SK-N-DZ (cell line): Measurements from ENCODE around the gene PUS10.
A peak's percentile ranks its signal among the peaks of the same experiment; 100 is the strongest.
"Not testable (repeated sequence)": the region's sequence is repeated elsewhere in the genome, so short reads cannot be mapped to it uniquely, and the experiment has no call there.

Experiments
- DNase-seq: peaks from one replicate; pipeline ENCODE4 v3.0.0-alpha.2; 2015; ENCODE audit warnings: low spot score

The PUS10 gene

DNA sequence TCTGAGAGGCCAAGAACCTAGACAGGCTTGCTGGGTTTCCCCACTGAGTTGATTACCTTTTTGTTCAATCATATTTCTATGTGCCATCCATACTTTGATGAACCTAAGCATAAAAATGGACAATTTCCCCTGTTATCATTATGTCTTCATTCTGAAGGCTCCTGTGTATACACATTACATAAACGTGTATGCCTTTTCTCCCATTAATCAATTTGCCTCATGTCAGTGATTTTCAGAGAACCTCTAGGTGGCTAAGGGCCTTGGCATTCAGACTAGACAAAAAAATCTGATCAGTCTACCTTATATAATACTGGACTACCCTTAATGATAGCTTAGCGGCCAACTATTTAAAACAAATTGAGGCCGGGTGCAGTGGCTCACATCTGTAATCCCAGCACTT is 4.7 kb downstream of the PUS10 start:
- no peak for DNase-seq

DNA sequence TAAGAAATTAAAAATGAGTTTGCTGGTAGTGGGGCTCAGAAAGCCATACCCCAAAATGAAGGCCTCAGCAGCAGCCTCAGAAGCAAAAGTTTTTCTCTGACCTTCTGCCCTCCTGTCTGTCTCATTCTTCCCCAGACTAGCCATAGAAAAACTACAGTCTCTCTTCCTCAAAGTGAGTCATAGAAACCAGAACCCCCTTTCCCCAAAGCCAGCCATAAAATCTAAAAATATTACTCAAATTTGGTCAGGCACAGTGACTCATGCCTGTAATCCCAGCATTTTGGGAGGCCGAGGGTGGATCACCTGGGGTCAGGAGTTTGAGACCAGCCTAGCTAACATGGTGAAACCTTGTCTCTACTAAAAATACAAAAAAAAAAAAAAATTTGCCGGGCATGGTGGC is 5.8 kb downstream of the PUS10 start:
- not testable (repeated sequence) for DNase-seq

- DNase-seq, result no peak
These were observed 6.4 kb downstream of the PUS10 start for GRCh38 chr2:61011678-61012077.

DNA sequence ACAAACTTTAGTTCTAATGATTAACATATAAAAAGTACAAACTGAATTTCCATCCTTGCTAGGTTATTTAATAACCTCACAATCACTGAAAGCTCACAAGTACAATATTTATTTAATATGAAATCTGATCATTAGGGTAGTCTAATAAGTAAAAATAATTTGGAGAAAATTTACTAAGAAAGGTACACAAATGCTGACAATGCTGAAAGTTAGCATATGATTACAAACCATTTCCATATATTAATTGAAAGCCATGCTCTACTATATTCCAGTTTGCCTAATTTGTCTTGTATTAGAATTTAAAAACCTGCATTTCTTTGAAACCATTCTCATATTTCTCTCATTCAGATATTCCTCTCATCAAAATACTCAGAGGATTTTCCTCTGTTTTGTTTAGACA is 8.7 kb downstream of the PUS10 start:
- no peak for DNase-seq

DNA sequence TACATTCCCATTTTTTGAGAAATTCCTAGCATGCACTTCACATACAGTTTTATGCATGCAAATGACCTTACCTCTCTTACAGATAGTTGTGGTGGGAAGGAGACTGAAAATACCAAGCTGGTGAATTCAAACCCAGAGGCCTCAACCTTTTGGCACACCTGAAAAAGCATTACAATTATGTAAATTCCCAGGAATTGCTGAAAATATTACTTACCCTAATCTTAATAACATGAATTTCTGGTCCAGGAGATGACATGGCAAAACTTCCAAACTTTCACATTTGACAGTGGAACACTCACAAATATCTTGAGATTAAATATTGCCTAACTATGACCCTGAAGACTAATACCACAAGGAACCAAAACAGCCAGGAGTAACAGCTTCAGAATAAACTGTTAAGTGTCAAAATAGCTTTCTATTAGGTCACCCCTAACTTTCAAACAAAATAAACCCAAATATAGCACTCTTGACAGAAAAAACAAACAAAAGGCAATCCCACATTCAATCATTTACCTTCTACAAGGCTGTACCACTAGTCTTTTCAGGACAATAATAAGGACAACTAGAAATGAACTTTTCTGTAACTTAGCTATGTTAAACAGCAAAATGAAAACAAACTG is 11.5 kb downstream of the PUS10 start:
- DNase-seq, result no peak

DNA sequence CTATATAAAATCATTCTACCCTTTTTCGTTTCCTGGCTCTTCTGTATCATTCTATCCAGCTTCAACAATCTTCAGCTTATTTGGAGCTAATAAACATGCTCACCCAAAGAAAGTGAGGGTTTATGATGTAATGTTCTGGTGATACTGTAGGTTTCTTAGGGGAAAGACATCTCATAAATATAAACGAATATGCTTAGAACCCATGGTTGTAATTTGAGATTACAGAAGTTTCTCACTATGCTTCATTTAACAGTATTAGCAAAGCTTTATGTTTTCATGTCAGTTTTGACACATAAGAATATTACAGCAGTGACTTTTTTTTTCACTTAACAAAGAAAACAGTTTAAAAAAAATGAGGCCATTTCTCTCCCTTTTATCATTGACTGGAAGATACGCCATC is 12.3 kb downstream of the PUS10 start:
- no peak for DNase-seq

DNA sequence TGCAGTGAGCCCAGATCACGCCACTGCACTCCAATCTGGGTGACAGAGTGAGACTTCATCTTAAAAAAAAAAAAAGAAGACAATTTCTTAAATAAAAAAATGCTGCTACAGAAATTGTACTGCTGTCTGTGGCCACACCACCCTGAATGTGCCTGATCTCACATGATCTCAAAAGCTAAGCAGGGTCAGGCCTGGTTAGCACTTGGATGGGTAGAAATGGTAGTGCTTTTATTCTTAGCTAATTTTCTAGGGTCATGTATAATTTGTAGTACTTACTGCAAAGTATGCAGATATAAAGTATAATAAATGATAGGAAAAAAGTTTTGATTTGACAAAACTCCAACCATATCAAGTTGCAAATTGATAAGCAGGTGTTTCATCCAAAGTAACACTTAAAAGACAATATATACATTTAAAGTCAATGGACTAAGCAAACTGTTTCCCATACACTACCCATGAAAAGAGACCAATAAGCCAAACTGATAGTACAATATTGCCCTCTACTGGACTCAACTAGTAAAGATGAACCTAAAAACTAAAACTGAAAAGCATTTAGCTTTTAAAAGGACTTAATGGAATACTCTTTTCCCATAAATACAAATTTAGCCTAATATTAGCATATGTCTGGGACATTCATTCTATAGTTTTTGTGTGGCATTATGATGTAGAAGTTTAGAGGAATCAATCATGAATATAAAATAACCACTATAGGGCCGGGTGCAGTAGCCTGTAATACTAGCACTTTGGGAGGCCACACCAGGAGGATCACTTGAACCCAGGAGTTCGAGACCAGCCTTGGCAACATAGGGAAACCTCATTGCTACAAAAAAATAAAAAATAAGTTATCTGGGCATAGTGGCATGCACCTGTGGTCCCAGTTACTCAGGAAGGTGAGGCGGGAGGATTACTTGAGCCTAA is 19.2 kb downstream of the PUS10 start:
- DNase-seq, result peak; percentile 47

- no peak for DNase-seq
These were observed 23.9 kb downstream of the PUS10 start for GRCh38 chr2:60994131-60994530.

DNA sequence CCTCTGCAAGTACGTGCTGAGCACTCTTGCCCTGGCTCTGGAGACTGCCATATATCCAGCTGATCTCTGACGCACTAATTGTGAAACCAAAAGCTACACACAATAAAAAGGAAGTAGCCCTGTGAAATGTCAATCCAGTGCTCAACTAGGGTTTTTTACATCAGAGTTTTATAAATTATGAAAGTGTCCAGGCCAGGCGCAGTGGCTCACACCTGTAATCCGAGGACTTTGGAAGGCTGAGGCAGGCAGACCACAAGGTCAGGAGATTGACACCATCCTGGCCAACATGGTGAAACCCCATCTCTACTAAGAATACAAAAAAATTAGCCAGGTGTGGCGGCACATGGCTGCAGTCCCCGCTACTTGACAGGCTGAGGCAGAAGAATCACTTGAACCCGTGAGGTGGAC is 25.1 kb downstream of the PUS10 start:
- DNase-seq, result no peak

GRCh38 chr2:60991644-60992043 is 26.4 kb downstream of the PUS10 start:
- DNase-seq, result no peak

- DNase-seq, result no peak
These were observed 28.8 kb downstream of the PUS10 start for GRCh38 chr2:60989259-60989658.

GRCh38 chr2:60987656-60988055 is 30.4 kb downstream of the PUS10 start:
- DNase-seq, result not testable (repeated sequence)

DNA sequence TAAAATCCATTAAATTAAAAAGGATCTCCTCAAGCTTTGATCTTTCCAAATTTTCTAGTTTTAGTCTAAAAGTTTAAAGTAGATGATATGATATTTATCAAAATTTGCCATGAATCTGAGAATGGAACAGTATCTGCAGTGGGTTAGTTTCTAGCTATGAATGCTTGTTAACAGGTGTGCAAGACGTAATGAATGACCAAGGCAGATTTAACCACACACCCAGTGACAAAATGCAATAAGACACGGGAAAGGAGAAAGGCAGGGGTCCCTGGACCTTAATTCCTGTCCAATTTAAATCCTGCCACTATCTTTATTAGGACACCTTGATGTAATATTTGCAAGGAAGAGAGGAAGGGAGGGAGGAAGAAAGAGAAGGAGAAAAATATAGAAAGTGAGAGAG is 31.0 kb downstream of the PUS10 start:
- no peak for DNase-seq

DNA sequence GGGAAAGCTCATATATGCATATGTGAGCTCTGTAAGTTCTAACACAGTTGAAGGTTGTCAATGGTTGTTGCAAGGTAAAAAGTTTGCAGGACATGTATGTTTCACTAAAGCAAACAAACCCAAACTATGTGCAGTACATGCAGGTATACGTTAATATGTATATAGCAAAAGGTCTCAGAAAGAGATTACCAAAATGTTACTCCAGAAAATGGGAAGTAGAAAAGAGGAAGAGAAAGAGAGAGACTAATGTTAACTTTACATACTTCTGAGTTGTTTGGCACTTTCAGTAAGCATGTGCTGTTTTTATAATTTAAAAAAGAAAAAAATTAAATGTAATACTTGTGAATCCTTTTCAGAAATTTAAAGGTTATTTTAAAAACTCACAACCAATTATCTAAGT is 33.3 kb downstream of the PUS10 start:
- no peak for DNase-seq

DNA sequence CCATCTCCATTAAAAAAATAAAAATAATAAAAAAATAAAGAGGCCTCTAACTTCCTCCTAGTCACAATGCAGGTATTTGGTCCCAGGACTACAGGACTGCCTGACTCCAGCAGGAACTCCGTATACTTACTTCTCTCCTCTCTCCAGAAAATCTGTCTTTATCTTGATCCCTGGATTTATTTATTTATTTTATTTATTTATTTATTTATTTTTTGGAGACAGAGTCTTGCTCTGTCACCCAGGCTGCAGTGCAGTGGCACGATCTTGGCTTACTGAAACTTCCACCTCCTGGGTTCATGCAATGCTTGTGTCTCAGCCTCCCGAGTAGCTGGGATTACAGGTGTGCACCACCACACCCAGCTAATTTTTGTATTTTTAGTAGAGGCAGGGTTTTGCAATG is 36.0 kb downstream of the PUS10 start:
- not testable (repeated sequence) for DNase-seq

DNA sequence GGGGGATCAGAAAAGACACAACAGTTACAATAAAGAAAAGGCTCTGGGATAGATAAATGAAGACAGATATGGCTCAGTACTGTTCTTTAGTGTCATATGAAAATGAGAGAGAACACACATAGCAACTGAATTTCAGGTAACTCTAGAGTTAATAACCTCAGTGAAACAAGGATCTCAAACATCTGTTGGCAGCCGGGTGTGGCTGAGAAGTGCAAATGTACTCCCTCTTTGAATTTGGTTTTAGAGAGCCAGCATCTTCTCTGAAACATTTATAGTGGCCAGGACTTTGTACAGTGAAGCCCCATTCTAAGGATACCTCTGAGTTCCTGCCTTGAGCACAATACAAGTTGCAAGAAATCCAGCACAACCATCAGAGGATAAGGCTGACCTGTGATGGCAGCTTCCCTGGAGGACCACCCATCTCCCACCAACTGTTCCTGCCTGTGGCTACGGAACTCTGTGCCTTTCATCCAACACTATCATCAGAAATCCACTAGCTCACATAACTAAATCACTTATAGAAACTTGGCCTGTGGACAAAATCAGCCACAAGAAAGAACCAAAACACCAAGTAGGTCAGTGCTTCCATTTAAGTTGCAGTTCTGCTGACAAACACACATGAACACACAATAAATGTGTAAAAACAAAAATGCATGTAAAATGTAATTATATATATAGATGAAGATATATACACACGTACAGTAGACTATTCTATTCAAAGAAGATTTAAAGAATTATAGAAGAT is 37.8 kb downstream of the PUS10 start:
- DNase-seq, result no peak

- no peak for DNase-seq
These were observed 38.8 kb downstream of the PUS10 start for GRCh38 chr2:60979231-60979630.

GRCh38 chr2:60977562-60977895 is 40.5 kb downstream of the PUS10 start:
- no peak for DNase-seq

DNA sequence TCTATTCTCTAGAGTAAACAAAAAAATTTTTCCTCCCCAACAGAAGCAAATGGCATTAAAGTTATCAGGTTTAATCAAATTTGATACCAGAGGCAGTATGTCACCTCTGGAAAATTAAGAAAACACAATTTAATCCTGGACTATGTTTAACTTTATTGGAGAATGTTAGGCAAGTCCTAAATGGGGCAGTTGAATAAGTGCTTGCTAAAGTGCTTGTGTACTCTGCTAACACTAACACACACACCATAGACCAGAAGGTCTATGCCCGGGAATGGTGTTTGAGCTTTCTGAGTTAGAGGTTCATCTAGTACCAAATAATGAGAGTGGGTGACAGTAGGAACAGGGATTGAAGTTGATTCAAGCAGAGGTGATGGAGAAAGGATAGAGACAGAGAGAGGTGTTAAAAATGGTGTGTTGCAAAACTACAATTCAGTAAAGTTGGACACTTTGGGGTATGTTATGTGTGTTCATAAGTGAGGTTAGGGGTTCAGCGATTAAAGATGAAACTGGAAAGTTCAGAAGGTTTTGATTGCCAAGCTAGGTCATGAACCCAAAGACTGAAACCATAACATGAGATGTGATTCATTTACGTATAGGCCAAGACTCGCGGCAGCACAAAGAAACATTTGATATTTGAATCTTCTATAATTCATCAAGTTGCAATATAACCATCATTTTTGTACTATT is 41.0 kb downstream of the PUS10 start:
- DNase-seq, result no peak

DNA sequence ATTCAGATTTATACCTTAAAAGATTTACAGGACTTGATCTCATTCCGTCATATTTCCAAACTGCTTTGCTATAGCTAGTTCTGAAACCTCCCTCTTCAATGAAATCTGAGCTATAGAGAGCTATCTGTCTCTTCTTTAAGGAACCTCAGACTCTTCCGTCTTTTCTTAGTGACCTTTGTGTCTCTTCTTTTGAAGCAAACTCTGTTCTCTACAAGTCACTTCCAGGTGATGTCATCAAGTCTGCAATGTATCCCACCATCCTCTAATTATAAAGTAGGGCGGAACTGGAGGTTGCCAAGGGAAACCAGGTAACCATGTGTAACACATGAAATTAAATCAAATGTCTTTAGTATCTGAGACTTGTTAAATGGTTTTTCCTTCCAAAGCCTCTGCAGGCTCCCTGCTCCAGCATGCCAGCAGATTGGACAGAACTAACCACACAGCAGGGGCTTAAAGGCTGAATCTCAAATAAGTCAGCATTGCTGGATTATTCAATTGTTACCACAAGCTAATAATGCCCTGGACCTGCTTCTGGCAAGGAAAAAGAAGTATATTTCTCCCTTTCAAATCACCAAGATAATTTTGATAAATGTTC is 41.7 kb downstream of the PUS10 start:
- no peak for DNase-seq

DNA sequence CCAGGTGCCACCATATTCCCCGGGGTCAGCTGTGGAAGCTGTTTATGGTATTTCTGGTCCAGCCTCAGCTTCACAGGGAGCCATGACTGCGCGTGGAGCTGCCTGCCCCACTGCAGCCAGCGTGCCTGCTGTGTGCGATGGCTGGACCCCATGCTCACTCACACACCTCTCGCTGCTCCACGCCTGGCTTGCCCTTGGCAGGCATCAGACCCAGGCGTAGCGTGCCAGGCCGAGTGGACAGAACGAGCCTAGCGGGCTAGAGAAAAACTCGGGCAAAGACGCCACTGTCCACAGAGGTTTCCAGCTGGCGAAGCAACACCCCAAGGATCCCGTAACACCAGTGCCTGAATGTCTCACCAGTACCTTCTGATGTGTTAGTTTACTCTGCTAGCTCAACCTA is 43.4 kb downstream of the PUS10 start:
- DNase-seq, result no peak

DNA sequence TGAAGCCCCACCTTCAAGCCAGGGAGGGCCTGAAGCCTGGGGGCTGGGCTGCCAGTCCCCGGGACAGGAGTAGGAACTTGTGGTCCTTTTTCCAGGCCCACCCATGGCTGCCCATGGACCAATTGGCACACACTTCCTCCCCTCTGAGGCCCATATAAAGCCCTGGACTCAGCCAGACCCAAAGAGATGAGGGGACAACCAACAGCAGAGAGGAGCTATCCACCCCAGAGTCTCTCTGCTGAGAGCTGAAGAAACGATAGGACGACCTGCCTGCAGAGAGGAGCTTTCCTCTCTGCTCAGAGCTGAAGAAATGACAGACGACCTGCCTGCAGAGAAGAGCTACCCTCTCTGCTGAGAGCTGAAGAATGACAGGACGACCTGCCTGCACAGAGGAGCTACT is 44.4 kb downstream of the PUS10 start:
- no peak for DNase-seq
